GM20431 (cell line): Measurements from ENCODE around the gene EFCAB11.

Experiments used
- in situ Hi-C: fragments of 300-500 bp; cut with MseI, MboI; formaldehyde crosslinking; loops from one replicate; pipeline ENCODE4 v1.15.0; 2020; ENCODE audit warnings: low sequenced_read_pairs; ENCODE audit not compliant: unreplicated experiment

Gene EFCAB11

DNA sequence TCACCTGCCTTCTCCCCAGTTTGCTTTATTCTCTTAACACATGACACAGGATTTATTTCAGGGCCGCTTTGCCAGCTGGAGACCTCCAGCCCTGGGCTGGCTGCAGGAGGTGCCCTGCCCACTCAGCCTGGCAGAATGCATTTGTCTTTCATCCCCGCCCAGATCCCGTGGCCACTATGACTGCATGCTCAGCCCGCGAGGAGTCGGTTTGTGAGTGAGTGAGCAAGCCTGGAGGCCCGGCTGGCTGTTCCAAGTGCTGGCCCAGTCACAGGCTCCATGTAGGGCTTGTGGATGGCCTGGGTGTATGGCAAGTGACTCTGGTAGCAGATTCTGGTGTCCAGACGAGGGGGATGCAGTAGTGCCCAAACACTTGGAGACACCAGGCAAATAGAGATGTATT, 3.3 kb upstream of the EFCAB11 start:
- in situ Hi-C loops: no loop called here

DNA sequence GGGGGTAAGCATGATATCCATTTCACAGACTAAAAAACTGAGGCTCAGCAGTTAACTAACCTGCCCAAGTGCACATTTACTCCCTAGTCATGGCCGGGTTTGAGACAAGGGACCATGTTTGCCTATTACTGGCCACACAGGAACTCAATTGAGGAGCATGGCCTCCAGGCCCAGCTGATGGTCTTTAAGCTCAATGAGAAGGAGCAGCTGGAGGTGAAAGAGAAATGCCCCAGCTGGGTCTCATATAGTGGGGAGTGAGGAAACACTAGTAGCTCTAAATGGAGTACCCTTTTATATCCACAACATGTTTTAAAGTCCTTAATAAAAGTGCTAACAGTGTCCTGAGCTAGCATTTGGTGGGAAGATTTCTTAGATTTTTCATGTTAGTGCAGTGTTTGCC, 2.8 kb upstream of the EFCAB11 start:
- in situ Hi-C loops: no loop called here

DNA sequence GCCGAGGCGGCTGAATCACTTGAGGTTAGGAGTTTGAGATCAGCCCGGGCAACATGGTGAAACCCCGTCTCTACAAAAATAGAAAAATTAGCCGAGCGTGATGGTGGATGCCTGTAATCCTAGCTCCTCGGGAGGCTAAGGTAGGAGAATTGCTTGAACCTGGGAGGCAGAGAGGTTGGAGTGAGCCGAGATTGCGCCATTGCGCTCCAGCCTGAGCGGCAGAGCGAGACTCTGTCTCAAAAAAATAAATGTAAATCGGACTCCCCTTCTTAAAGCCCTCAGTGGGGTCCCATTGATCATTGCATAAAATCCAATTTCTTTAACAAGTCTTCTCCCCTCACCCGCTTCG, 2.1 kb upstream of the EFCAB11 start:
- in situ Hi-C loops: no loop called here

DNA sequence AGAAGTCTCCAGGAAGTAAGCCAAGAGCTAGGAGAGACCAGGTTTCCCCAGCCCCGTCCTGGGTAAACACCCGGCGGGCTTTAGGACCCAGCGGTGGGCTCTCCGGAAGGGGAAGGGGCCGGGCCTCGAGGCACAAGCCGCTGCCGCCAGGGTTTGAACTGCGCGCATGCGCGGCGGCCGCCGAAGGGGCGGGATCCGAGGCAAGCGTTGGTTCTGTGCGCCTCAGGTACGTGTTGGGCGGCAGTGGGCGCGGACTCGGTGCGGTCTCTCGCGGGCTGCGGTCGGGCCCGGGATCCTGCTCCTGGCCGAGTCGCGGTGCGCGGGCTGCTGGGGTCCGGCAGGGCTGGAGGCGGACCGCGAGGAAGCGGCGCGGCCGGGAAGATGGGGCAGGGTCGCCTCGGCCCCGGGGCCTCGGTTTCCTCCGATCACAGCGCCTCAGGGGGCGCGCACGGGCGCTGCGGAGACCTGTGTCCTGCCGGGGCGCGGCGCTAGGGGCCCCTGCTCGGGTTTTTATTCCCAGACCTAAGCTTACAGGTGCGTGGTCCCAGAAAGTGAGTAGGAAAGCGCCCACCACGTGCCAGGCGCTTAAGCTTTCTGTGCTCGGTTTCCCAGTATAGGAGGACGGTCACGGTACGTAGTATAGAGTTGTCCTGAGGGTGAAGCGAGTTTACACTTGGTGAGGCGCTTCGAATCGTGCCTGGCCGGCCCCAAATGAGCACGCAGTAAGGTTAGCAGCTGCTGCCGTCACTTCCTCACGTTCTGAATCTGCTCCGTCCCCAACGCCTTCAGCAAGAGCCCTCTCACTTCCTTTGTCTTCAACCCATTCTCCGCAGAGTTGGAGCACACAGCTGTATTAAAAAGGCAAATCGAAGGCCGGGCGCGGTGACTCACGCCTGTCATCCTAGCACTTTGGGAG, 1.5 kb upstream of the EFCAB11 start, which contains the start of gene TDP1:
Gene TDP1, plus strand, starts transcription at position 183 of the 916 bp plus-strand sequence. CDS start 7,188 bp downstream, outside the sequence.
- in situ Hi-C loops: no loop called here

DNA sequence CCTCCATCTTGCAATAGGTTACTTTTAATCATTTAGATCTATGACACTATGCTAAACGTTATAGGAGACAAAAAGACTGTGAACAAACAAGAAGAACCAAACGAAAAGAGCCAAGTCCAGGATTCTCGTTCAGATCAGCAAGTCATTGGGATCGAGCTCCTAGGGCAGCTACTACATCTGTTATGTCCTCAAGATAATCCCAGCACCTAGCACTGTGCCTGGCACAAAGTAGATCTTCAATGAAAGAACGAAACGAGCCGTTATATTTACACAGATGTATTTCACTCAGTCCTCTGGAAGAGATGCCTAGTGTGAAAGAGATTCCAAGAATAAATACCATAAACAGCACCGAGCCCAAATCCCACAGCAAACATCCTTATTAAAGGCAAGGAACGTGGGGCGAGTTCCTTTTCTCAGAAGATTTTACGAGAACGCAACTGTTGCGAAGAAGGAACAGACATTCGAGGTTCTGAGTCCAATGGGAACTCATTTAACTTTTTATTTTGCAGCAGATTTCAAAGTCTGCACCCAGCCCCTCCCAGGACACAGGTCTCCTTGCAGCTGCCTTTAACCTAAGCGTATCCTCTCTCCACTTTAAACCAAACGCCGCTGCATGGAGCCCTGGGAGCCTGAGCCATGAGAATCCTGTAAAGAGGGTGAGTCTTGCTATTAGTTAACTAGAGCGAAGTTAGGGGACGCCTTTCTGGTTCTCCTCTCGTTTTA, 653 bp upstream of the EFCAB11 start:
- in situ Hi-C loops: no loop called here

DNA sequence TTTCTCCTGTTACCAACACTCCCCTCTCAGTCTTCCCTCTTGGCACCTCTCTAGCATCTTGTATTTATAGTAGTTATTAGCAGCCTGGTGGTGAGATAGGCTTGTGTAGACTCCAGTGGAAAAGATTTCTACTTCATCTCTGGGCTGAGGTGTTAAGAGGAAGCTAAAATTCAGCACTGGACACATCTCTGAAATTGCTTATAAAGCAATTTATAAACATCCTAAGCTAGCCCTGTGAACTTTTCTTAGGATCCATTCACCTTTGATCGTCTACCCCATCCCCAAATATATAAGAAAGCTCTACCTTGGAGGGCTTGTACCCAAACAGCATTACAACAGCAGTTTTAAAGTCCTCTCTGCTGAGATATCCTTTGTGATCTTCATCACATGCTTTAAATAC, 928 bp downstream of the EFCAB11 start:
- in situ Hi-C loops: no loop called here

DNA sequence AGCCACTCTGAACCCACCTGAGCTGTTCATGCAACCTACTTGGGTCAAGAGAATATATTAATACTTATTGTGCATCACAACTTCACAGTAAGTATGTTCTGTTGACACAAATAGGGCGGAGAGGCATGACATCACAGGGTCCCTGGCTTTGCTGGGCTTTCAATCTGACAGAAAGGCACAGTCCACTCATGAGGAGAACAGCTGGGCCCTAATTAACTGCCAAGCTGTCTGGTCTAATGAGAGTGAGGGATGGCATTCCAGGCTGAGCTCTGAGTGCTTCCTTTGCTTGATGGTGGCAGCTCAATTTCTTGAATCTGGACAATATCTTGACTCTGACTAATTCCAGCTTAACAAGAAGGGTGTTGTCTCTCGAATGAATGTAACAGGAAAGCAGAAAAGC, 2.0 kb downstream of the EFCAB11 start:
- in situ Hi-C loops: no loop called here

DNA sequence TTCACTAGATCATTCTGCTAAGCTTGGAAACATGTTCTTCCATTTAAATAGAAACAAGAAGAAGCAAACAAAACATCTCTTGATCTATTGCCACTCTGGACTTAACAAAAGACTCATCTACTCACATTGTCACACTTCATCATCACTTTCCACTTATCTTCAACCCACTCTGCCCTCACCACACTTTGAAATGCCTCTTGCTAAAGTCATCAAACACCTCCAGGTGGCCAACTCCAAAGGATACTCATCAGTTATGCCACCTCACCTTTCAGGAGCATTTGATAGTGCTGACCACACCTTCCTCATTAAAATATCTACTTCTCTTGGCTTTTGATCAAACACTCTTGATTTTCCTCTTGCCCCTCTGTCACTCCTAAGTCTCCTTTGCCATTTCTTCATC, 7.2 kb downstream of the EFCAB11 start:
- in situ Hi-C loops: loop anchor here (25.0 kb wide), 1 partner anchor 290 kb away; no protein-coding TSS in a partner anchor

DNA sequence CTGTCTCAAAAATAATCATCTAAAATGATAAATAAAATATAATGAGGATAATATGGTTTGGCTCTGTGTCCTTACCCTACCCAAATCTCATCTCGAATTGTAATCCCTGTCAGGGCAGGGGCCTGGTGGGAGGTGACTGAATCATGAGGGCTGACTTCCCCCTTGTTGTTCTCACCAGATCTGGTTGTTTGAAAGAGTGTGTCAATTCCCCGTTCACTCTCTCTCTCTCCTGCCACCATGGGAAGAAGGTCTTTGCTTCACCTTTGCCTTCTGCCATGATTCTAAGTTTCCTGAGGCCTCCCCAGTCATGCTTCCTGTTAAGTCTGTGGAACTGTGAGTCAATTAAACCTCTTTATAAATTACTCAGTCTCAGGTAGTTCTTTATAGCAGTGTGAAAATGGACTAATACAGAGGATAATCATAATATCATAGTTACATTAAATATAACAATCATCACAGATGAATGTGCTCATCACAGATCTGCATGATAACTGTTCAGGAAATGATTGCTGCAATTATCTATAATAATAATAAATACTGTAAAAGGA, 12.6 kb downstream of the EFCAB11 start:
- in situ Hi-C loops: loop anchor here (25.0 kb wide), 1 partner anchor 295 kb away; no protein-coding TSS in a partner anchor

DNA sequence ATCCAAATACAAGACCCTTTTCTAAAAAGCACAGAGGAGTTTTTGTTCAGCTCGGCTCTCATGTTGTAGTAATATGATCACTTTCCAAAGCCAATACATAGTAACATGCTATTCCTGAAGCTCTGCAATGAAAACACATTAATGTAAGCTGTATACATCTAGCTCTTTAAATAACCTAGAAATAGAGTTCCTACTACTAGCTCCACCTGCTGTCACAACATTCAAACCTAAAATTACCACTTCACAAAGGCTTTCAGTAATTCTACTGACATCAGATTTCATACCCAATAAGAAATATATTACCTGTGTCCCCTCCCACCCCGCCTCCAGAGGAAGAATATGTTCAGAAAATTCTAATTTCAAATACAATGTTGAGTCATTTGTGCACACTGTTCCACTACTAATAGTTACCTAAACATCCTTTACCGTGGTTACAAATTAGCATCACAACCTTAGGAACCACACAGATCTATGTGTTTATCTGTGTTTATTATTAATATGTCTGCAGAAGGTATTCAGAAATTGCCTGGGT, 17.8 kb downstream of the EFCAB11 start:
- in situ Hi-C loops: loop anchor here (25.0 kb wide), 1 partner anchor 301 kb away; no protein-coding TSS in a partner anchor

DNA sequence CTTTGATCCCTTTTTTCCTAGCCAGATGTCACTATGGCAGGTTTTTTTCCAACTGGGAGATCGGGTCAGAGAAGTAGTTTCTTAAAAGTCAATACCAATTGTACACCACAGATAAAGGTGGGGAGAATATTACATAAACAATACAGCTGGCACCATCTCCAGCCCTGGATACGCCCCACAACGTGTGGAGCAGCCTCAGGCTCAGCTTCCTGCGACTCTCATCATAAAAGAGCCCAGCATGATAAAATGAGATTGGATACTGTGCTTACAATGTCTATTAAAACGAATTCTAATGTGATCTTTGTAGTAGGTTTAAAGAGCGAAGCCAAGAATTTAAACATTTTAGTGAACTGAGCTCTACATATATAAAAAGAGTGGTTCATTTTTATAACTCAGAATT, 21.5 kb downstream of the EFCAB11 start:
- in situ Hi-C loops: loop anchor here (25.0 kb wide), 1 partner anchor 304 kb away; no protein-coding TSS in a partner anchor

DNA sequence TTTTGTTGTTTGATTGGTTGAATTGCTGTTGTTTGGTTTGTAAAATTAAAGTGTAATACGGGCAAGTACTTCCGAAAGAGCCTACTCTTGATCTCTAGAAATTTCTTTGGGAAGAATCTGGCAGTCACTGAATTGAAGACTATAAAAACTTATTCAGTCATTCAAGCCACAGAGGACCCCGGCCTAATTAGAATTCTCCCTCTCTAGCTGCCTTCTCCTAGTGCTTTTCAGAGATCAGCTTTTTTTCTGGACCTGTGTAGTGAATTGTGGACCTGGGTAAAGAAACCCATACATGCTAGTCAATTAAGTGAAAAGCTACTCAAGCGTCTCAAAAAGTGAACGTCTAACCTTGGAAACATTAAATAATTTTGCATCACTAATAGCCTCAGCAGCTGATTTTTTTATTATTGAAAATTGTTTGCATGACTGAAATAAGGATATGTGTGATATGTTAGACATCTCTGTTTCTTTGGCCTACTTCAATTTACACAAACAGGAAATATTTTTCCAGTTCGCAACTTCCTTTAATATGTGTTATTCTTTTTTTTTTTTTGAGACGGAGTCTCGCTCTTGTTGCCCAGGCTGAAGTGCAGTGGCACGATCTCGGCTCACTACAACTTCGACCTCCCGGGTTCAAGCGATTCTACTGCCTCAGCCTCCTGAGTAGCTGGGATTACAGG, 27.2 kb downstream of the EFCAB11 start:
- in situ Hi-C loops: loop anchor here (25.0 kb wide), 1 partner anchor 310 kb away; no protein-coding TSS in a partner anchor

DNA sequence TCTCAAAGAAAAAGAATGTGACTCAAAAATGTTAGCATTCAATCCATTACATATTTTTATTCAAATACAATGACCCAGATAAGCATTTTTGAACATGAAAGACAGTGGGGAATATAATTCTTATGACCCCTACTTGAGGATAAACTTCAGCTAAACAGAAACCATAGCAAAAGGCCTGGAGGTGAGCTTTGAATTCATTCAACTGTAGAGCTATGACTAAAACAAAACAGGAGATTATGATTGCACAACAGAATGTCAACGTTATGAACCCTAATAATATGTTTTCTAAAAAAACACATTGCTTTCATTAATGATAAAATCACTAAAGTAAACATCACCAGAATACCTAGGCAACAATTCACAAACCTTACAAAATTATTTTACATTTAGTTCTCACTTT, 27.8 kb downstream of the EFCAB11 start:
- in situ Hi-C loops: loop anchor here (25.0 kb wide), 1 partner anchor 311 kb away; no protein-coding TSS in a partner anchor

DNA sequence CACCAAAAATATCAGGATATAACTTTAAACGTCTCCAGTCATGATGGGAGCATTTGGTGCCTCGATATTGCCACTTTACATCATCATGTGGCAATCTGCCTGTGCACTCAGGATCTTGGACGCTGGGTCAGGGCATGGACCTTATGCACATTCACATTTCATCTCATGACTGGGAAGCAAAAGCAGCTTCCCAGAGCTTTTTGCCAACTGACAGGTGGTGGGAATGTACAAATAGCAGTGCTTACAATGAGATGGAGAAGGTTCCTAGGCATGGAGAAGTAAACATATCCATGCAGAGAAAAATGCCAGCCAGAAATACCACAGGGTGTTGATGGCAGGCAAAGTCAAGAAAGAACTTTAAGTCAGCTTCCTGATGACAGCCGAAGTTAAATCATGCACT, 30.3 kb downstream of the EFCAB11 start:
- in situ Hi-C loops: no loop called here

DNA sequence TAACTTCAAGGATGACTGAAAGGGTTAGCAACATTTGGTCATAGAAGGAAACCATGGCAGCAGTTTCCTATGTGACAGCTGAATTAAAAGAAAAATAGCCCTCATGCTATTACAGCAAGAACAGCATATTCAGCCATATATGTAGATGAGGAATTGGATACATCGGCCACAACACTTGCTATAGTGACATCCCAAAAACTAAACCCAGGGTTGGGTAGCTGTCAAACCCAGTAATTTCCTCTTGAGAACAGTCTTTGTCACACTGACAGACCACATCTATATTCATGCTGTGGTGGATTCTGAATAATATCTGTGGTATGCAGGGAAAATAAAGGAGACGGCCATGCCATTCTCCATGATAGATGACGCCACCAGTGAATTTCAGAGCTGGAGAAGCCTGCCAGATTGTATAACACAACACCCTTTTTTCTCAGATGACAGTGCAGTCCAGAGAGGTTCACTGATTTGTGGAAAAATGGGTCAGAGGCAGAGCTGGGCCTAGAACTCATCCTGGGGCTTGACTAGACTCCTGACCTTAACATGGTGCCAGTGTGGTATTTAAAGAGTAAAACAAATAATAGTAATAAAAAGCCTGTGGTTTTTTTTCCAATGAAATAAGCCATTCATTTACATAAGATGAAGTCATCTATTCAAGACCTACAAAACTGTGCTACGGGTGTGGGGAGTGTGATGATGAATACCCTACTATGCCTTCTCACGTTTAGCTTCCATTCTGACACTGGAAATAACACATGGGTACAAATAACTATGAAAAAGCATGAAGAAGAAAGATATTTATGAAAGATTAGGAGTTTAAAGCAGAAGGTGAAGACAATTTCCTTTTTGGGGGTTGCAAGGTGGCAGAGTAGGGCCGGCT, 32.3 kb downstream of the EFCAB11 start:
- in situ Hi-C loops: no loop called here

DNA sequence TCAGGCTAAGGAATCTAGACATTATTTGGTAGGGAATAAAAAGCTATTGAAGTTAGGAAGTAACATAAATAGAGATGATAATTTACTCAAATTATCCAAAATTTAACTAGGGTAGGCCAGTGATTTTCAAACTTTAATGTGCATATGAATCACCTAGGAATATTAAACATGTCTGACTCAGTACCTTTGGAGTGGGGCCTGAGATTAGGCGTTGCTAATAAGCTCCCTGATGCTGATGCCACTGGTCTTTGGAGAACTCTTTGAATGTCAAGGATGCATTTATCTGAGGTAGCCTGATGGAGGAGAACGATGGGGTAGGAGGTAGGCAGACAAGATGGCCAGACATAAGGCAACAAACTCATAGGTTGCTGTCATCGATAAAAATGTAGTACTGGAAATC, 33.2 kb downstream of the EFCAB11 start:
- in situ Hi-C loops: no loop called here

DNA sequence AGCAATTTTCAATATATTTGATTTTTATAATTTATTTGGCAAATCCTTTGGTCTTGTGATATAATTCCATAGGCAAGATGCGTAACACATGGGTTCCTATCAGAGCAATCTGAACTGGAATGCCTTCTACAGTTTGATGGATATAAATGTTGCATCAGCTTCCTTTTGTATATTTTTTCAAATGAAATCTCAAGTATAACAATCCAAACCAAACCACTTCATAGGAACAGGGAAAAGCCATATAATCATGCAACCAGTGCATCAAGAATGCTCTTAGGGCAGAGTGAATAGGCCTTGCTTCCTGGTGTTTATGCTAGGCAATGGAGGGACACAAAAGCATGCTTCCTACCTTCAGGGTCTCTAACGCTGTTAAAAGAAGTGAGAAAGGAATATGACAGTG, 34.5 kb downstream of the EFCAB11 start:
- in situ Hi-C loops: no loop called here

DNA sequence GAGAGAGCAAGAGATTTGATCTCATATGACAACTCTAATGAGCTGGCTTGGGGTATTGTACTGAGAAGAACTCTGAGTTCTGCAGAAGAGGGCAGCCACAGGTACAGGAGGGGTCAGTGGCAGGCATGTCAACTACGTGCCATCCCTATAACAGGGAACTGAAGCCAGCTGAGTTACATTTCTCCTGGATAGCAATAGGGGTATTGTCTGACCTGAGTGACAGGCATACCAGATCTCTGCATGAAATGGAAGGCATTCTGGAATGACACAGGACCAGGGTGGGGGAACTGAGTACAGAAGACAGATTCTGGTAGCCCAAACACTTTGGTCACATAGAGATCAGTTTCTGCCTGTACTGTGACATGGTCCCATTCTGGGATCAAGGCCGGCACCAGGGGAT, 35.8 kb downstream of the EFCAB11 start:
- in situ Hi-C loops: loop anchor here (10.0 kb wide), 1 partner anchor 894 kb away; no protein-coding TSS in a partner anchor
